Measurements from ENCODE around the gene DDR1. TPM values are rescaled to one million over a fixed set of nuclear protein-coding genes. Genes with fewer than 3 reads are reported as not detected.
"Not testable (repeated sequence)": the region's sequence is repeated elsewhere in the genome, so short reads cannot be mapped to it uniquely, and the experiment has no call there.

DDR1 gene
- total RNA-seq, 1 donor from 2014 or later = 5.1 TPM

DNA sequence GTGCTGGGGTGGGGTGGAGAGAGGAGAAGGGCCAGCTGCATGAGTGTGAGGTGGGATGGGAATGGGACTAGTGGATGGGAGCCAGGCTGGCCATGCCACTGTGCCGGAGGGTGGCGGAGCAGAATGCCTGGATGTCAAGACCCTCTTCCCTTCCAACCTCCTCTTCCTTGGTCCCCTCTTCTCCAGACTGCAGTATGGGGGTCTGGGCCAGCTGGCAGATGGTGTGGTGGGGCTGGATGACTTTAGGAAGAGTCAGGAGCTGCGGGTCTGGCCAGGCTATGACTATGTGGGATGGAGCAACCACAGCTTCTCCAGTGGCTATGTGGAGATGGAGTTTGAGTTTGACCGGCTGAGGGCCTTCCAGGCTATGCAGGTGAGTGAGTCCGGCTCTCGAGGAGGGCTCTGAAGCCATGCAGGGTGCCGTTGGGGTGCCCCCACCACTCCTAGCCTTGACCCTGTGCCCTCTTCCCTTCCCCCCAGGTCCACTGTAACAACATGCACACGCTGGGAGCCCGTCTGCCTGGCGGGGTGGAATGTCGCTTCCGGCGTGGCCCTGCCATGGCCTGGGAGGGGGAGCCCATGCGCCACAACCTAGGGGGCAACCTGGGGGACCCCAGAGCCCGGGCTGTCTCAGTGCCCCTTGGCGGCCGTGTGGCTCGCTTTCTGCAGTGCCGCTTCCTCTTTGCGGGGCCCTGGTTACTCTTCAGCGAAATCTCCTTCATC is 7.7 kb downstream of the DDR1 start:
- DNase-seq (ENCODE audit: low spot score) (no peak), ATAC-seq (no peak)

DNA sequence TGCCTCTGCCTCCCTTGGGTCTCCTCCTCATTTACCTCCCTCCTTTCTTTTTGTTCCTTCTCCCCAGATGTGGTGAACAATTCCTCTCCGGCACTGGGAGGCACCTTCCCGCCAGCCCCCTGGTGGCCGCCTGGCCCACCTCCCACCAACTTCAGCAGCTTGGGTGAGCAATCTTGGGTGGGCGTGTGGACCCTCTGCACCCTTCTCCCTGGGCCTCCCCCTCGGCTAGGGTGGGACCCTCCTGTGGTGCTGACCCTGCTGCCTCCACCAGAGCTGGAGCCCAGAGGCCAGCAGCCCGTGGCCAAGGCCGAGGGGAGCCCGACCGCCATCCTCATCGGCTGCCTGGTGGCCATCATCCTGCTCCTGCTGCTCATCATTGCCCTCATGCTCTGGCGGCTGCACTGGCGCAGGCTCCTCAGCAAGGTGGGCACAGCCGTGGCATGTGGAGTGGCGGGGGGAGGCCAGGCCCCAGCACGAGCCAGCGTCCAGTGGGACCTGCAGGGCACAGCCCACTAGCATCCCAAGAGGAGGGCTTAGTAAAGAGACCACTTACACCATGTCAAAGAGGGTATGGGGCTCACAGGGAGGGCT is 8.8 kb downstream of the DDR1 start:
- DNase-seq (ENCODE audit: low spot score) (no peak), ATAC-seq (no peak)

DNA sequence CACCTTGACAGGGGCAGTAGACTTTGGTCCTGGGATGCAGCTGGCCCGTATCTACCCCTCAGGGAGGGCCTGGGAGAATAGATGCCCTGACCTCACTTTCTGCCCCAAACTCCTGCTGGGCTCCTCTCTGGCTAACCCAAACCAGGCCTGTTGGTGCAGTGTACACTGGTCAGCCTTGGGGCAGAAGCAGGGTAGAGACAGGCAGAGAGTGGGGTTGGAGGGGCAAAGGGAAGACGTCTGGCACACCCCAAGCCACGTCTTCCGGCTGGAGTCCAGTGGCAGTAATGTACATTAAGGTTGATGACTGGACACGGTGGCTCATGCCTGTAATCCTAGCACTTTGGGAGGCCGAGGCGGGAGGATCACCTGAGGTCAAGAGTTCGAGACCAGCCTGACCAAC is 9.3 kb downstream of the DDR1 start:
- ATAC-seq (no peak), DNase-seq (ENCODE audit: low spot score) (no peak)

DNA sequence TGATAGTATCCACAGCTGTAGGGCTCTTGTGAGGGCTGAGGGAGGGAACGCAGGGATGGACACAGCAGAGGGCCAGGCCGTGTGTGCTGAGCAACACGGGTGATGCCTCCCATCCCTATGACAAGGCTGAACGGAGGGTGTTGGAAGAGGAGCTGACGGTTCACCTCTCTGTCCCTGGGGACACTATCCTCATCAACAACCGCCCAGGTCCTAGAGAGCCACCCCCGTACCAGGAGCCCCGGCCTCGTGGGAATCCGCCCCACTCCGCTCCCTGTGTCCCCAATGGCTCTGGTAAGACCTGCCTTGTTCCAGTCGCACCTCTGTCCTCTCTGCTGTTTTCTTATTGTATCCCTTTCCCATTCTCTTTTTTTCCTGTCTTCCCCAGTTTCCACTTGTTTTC is 10.1 kb downstream of the DDR1 start:
- ATAC-seq (no peak), DNase-seq (ENCODE audit: low spot score) (no peak)

DNA sequence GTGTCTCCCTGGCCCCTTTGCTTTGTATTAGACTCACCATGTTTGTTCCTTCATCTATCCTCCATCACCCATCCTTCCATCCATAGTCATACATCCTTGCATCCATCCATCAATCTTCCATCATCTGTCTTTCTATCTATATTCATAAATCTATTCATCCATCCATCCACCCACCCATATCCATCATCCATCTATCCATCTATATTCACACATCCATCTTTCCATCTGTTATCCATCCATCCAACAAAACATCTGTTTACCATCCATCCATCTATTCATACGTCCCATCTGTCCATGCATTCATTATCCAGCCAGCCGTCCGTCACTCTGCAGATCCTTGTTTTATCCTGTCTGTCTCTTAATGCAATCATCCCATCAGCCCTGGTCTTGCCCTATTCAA is 10.6 kb downstream of the DDR1 start:
- DNase-seq (ENCODE audit: low spot score) = no peak
- ATAC-seq = no peak

DNA sequence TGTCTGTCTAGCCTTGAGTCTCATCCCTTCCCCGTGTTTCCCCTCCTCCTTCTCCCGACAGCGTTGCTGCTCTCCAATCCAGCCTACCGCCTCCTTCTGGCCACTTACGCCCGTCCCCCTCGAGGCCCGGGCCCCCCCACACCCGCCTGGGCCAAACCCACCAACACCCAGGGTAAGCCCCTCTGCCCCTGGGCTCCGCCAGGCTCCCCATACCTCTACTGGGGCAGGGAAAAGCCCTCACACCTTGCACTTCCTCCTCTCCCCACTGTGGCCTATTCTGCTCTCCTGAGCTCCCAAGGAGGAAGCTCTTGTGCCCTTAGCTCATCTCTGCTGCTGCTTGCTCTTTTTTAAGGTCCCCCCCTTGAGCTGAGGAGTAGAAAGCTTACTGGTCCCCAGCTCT is 11.0 kb downstream of the DDR1 start:
- DNase-seq (ENCODE audit: low spot score) (no peak), ATAC-seq (no peak)

DNA sequence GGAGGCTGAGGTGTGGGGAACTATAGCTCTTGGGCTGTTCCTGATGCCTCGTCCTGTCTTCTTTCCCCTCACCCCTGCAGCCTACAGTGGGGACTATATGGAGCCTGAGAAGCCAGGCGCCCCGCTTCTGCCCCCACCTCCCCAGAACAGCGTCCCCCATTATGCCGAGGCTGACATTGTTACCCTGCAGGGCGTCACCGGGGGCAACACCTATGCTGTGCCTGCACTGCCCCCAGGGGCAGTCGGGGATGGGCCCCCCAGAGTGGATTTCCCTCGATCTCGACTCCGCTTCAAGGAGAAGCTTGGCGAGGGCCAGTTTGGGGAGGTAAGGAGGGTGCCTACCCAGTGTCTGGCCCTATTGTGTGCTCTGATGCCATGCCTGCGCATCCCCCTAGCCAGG is 12.2 kb downstream of the DDR1 start:
- ATAC-seq = no peak
- DNase-seq (ENCODE audit: low spot score) = no peak

DNA sequence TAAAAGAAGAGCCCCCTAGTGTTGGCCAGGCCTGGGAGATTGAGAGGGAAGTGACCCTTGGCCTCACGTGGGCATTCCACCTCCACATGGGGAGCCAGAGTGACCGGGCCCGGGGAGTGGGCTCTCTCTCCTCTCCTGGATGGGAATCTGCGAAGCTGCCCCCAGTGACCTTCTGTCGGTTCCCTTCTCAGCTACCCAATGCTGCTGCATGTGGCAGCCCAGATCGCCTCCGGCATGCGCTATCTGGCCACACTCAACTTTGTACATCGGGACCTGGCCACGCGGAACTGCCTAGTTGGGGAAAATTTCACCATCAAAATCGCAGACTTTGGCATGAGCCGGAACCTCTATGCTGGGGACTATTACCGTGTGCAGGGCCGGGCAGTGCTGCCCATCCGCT is 13.6 kb downstream of the DDR1 start:
- ATAC-seq = no peak
- no peak for DNase-seq (ENCODE audit: low spot score)

DNA sequence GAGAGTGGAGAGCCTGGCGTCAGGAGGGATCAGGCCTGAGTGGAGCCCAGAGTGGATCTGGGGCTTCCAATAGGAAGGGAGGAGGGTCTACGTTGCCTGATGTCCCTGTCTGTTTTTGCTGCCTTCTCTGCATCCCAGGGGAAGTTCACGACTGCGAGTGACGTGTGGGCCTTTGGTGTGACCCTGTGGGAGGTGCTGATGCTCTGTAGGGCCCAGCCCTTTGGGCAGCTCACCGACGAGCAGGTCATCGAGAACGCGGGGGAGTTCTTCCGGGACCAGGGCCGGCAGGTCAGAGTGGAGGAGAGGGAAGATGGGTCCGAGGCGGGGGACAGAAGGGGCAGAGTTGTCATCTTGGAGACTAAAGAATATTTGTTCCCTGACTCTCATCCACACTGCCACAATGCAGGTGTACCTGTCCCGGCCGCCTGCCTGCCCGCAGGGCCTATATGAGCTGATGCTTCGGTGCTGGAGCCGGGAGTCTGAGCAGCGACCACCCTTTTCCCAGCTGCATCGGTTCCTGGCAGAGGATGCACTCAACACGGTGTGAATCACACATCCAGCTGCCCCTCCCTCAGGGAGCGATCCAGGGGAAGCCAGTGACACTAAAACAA is 14.5 kb downstream of the DDR1 start:
- DNase-seq (ENCODE audit: low spot score) = no peak
- ATAC-seq = no peak

DNA sequence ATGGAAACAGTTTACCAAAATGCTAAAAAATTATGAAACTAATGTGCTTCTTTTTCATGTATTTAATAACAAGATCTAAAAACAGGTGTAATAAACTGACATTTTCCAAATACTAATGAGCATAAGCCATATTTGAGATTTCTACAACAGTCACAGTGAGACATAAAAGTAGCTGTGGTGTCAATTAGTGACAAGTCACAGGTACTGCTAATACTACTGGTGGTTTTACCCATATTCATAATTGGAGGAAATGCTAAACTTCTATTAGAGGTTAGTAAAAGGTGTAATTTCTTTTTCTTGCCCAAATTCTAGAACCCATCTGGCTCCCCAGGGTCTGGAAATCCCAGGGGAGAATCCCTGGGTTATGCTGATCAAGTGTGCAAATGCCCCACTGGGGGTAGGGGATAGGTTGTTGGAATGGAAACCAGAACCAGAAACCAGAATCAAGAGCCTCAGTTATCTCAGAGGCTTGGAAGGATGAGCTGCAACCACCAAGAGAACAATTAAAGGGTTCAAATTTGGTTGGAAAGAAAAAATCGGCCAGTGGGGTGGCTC is 16.6 kb downstream of the DDR1 start:
- ATAC-seq = no peak
- DNase-seq (ENCODE audit: low spot score) = no peak

DNA sequence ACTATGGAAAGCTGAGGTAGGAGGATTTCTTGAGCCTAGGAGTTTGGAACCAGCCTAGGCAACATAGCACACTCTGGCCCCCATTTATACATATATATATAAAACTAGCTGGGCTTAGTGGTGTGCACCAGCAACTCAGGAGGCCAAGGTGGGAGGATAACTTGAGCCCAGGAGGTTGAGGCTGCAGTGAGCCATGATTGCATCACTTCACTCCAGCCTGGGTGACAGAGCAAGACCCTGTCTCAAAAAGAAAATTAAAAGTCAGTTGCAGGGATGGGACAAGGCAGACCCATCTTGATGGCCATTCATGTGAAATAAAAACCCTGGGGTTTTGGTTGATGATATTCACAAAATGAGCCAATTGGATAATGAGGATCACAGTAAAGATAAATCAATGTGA is 17.1 kb downstream of the DDR1 start:
- DNase-seq (ENCODE audit: low spot score) = no peak
- ATAC-seq = no peak

DNA sequence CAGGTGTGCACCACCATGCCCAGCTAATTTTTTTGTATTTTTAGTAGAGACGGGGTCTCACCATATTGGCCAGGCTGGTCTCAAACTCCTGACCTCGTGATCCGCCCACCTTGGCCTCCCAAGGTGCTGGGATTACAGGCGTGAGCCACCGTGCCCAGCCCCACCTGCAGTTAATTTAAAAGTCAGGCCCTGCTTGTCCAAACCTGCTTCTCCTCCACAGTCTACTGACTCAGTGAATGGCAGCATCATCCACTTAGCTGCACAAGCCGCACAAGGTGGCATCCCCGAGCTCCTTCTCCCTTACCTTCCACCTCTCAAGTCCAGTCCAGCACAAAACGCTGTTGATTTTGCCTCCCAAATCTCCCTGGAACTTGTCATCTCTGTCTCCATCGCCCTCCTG is 17.9 kb downstream of the DDR1 start:
- not testable (repeated sequence) for DNase-seq (ENCODE audit: low spot score); ATAC-seq

DNA sequence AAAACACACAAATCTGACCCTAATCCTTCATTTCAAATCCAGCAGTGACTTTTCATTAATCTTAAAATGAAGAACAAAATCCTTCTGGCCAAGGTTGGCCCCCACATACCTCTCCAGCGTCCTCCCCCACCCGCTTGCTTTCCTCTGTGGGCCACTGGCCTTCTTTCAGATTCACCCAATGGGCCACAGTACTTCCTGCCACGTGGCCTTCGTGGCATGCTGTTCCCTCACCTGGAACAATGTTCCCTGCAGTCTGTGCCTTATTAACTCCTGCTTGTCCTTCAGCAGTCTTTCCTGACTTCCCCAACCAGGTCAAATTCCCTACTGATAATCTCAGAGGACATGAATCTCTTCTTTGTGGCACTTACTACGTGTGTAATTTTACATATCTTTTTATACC is 18.4 kb downstream of the DDR1 start:
- ATAC-seq (no peak), DNase-seq (ENCODE audit: low spot score) (no peak)

DNA sequence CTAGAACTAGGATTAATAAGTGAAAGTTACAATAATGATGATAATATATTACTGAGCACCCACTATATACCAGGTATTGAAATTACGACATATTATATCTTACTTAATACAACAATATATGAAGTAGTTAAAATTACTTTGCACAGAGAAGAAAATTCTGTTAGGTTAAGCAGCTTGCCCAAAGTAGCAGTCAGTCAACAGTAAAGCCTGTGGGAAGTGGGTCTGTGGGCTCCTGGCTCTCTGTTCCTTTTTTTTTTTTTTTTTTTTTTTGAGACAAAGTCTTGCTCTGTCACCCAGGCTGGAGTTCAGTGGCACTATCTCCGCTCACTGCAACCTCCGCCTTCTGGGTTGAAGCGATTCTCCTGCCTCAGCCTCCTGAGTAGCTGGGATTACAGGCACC is 18.9 kb downstream of the DDR1 start:
- ATAC-seq (no peak), DNase-seq (ENCODE audit: low spot score) (no peak)

DNA sequence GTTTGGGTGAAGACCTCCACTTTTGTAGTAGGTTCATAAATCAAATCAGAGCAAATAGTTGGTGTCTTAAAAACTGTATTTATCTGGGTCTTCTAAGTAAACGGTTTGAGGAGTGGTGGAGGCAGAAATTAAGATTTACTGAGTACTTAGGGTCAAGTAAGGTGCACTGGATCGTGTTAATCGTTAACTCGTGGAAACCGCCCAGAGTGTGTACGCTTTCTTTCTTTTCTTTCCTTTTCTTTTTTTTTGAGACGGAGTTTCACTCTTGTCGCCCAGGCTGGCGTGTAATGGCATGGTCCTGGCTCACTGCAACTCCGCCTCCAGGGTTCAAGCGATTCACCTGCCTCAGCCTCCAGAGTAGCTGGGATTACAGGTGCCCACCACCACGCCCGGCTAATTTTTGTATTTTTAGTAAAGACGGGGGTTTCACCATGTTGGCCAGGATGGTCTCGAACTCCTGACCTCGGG is 23.0 kb downstream of the DDR1 start:
- DNase-seq (ENCODE audit: low spot score) = peak; percentile 71
- peak; percentile 67 for ATAC-seq

DNA sequence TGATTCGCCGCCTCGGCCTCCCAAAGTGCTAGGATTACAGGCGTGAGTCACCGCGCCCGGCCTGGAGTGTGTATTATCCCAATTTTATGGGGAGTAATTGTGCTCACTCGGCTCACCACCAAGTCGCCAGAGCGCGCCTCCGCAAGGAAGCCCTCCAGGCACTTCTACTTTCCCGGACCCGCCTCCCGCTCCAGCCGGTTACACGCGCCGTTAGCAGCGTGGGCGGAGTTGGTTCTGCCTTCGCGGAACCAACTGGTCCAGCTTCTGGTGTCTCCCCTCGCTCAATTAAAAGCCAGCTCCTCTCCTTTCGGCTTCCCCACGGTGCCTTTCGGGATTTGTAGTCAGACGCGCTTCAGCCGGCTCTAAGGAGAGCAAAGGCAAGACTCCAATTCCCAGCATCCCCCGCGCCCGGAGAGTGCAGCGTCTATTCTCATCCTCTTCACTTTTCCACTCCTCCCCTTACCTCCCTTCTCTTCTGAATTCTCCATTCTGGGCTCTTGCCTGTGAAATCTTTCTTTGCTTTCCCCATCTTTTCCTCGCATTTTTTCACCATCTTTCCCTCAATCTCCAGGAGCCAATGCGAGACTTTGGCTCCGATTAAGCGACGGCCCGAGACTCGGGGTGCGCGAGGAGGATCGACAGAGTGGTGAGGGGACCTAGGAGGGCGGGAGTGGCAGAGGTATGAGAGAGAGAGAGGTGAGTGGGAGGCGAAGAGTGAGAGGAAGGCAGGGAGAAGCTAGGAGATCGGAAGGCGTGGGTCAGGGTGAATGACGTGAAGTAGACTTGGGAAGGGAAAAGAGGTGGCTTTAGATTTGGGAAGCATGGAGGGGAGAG is 23.7 kb downstream of the DDR1 start, which contains the start of gene GTF2H4:
Gene GTF2H4 (plus strand): TSS at position 450 of the 834 bp plus-strand sequence.
- peak; percentile 97 for DNase-seq (ENCODE audit: low spot score)
- peak; percentile 97 for ATAC-seq

DNA sequence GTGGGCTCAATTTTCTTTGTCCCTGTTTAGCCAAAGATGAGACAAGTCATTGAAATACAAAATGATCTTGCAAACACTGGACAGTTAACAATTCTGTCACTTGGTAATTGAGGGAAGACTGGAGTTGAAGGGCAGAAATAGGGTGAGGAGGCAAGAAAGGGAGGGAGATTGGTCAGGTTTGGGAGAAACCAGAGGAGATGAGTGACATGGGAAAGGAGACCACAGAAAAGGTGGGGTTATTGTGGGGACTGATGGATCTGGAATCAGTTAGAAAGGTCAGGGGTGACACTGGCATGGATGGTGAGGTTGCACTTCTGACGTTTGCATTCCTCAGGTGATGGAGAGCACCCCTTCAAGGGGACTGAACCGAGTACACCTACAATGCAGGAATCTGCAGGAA is 24.4 kb downstream of the DDR1 start:
- DNase-seq (ENCODE audit: low spot score) (no peak), ATAC-seq (no peak)

DNA sequence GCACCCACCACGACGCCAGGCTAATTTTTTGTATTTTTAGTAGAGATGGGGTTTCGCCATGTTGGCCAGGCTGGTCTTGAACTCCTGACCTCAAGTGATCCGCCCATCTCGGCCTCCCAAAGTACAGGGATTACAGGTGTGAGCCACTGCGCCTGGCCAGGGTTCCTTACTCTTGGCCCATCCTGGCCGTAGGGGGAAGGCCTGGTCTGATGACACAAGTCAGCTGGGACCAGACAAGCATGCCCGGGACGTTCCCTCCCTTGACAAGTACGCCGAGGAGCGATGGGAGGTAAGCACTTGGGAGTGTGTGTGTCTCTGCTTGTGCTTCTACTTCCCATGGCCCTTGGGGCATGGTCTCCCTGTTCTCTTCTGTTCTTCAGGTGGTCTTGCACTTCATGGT is 26.2 kb downstream of the DDR1 start:
- ATAC-seq; DNase-seq (ENCODE audit: low spot score): not testable (repeated sequence)

DNA sequence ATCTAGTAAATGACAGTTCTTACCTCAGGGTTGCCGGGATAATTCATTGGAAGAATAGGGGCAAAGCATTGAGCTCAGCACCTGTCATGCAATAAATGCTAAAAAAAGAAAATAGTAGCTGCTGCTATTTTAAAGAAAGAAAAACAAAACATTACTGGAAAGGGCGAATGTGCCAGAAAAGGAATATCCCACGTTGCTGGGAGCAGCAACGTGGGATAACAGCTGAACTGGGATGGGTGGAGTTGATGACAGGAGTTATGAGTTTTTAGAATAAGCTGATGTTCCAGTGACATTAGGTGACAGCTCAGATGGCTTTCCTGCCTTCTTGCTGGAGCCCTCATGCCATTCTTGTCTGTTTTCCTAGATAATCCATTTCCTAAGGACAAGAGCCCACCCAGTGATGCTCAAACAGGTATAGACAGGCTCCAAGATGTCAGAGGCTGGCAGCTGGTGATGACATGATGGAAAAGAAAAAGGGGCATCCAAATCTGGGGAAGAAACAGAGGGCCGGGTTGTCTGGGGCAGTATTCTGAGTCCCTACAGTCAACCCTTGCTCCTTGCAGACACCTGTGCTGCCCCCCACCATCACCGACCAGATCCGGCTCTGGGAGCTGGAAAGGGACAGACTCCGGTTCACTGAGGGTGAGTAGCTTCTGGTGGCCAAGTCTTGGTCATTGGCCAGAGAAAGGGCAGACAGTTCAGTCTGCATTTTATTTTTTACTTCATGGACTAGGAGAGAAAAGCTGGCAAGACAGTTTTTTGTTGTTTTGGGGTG is 28.6 kb downstream of the DDR1 start:
- ATAC-seq = peak; percentile 19
- peak; percentile 57 for DNase-seq (ENCODE audit: low spot score)

DNA sequence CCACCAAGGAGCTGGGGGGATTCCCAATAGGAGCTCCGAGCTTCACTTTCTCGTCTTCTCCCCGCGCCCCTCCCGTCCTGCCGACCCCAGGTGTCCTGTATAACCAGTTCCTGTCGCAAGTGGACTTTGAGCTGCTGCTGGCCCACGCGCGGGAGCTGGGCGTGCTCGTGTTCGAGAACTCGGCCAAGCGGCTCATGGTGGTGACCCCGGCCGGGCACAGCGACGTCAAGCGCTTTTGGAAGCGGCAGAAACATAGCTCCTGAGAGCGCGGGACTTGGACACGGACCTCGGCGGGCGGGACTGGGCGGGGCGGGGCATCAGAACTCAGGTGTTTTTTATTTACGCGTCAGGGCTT is 29.4 kb downstream of the DDR1 start:
- peak; percentile 95 for DNase-seq (ENCODE audit: low spot score)
- peak; percentile 76 for ATAC-seq
